Endothelial cell of umbilical vein (primary cell): ENCODE data around the gene MRPS30.

Experiments used
- POLR2A ChIP-seq: IDR thresholded peaks from 2 replicates; pipeline ENCODE4 v1.6.1; 2012; ENCODE audit warnings: low read depth, mild to moderate bottlenecking, control low read depth, low read length
- TF ChIP-seq, protein P1 (sequence below), 2 donors: IDR thresholded peaks; 1 replicate in 1 of 2; 2 replicates in 1 of 2; pipeline ENCODE4 v1.5.1; 2011; ENCODE audit warnings: low read length in 2 of 2, mild to moderate bottlenecking in 2 of 2, moderate library complexity in 2 of 2, control low read depth in 1 of 2, inconsistent platforms in 1 of 2, low read depth in 1 of 2; ENCODE audit not compliant: insufficient read depth in 1 of 2; ENCODE audit errors: extremely low read depth in 1 of 2

DNA sequence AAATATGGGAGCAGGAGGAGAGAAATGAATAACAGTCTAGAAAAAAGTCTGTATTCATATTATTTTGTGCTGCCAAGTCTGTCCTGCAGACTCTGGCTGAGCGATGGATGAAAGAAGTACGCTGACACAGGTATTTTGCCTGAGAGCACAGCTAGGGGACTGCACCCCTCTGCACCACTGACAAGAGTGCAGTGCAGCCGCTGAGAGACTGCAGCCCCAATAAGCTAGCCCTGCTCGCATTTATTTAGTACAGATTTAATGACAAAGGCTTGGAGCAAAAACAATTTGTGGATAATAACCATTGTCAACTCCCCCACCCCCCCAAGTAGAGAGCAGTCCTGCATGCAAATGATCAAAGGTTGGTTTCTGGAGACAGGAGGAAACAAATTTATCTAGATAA lies 13.3 kb upstream of the MRPS30 start:
- TF ChIP-seq, protein P1, sequence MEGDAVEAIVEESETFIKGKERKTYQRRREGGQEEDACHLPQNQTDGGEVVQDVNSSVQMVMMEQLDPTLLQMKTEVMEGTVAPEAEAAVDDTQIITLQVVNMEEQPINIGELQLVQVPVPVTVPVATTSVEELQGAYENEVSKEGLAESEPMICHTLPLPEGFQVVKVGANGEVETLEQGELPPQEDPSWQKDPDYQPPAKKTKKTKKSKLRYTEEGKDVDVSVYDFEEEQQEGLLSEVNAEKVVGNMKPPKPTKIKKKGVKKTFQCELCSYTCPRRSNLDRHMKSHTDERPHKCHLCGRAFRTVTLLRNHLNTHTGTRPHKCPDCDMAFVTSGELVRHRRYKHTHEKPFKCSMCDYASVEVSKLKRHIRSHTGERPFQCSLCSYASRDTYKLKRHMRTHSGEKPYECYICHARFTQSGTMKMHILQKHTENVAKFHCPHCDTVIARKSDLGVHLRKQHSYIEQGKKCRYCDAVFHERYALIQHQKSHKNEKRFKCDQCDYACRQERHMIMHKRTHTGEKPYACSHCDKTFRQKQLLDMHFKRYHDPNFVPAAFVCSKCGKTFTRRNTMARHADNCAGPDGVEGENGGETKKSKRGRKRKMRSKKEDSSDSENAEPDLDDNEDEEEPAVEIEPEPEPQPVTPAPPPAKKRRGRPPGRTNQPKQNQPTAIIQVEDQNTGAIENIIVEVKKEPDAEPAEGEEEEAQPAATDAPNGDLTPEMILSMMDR (IDR thresholded peaks at IDR 0.05; ENCODE audit: extremely low read depth in 1 of 2, insufficient read depth in 1 of 2, low read depth in 1 of 2, low read length in 2 of 2) = no peak
- TF ChIP-seq POLR2A = no peak
